ENCODE results near the gene GPR180.

- TF ChIP-seq CTCF (IDR thresholded peaks at IDR 0.05) (no peak), POLR2A (IDR thresholded peaks at IDR 0.05) (no peak), POLR2AphosphoS5 (IDR thresholded peaks at IDR 0.05) (no peak)
These were observed 54.5 kb downstream of the GPR180 start for GRCh38 chr13:94656176-94656575.

Data from transverse colon (tissue), 4 donors.